HL-60 (cell line): Measurements from ENCODE around the gene GALNT1.

Experiments
- DNase-seq, 2 experiments: peaks; one replicate each; pipeline ENCODE4 v3.0.0-alpha.2; 2010 to 2020; ENCODE audit warnings: low read depth in 1 of 2, low spot score in 1 of 2
- H3K27ac ChIP-seq: fragments of 250-450 bp; sonication (Bioruptor Pico); replicated peaks from 2 replicates; pipeline ENCODE4 v1.5.1; 2020; ENCODE audit warnings: mild to moderate bottlenecking, moderate library complexity
- H3K27me3 ChIP-seq: fragments of 250-450 bp; sonication (Bioruptor Pico); 2 replicates; pipeline ENCODE4 v1.5.1; 2021; ENCODE audit warnings: mild to moderate bottlenecking, moderate library complexity; ENCODE audit not compliant: insufficient read depth, poor library complexity, severe bottlenecking
- H3K4me3 ChIP-seq: replicated peaks from 2 replicates; pipeline ENCODE4 v1.5.1; 2011; ENCODE audit warnings: mild to moderate bottlenecking, control low read depth, low read length; ENCODE audit not compliant: insufficient read depth
- CTCF ChIP-seq: IDR thresholded peaks from one replicate; pipeline ENCODE4 v1.5.1; 2011; ENCODE audit warnings: low read length, control low read depth, inconsistent platforms; ENCODE audit not compliant: insufficient read depth
- GABPA ChIP-seq: IDR thresholded peaks from 2 replicates; pipeline ENCODE4 v1.6.1; 2012; ENCODE audit warnings: low read depth
- POLR2AphosphoS5 ChIP-seq: IDR thresholded peaks from 2 replicates; pipeline ENCODE4 v1.6.1; 2012; ENCODE audit warnings: low read depth
- REST ChIP-seq: IDR thresholded peaks from 2 replicates; pipeline ENCODE4 v1.6.1; 2012; ENCODE audit warnings: low read depth; ENCODE audit not compliant: insufficient replicate concordance
- SPI1 ChIP-seq: IDR thresholded peaks from 2 replicates; pipeline ENCODE4 v1.6.1; 2012; ENCODE audit warnings: low read depth, mild to moderate bottlenecking, borderline replicate concordance

The GALNT1 gene

GRCh38 chr18:35680139-35680551, 98.6 kb downstream of the GALNT1 start:
- no peak for DNase-seq
- no peaks in the 10 kb centered on the region for H3K27me3 ChIP-seq
- H3K4me3 ChIP-seq, result no peak overlapping the region
- TF ChIP-seq CTCF, result no peak
- TF ChIP-seq POLR2AphosphoS5, result no peak
- TF ChIP-seq GABPA, result no peak
- H3K27ac ChIP-seq, result no peak overlapping the region

GRCh38 chr18:35682281-35682867, 100.8 kb downstream of the GALNT1 start:
- TF ChIP-seq CTCF, result no peak
- no peak for TF ChIP-seq POLR2AphosphoS5
- TF ChIP-seq GABPA, result no peak
- TF ChIP-seq REST, result no peak
- no peak for TF ChIP-seq SPI1
- no peaks in the 10 kb centered on the region for H3K27me3 ChIP-seq
- H3K4me3 ChIP-seq, result no peak overlapping the region
- H3K27ac ChIP-seq, result no peak overlapping the region
- DNase-seq, result no peak

GRCh38 chr18:35683021-35683420, 101.5 kb downstream of the GALNT1 start:
- Histone ChIP-seq H3K27me3 (no peaks in the 10 kb centered on the region), H3K4me3 (no peak overlapping the region), H3K27ac (no peak overlapping the region)
- TF ChIP-seq CTCF (no peak), REST (no peak)
- DNase-seq, result no peak

- no peak overlapping the region for H3K4me3 ChIP-seq
- no peak overlapping the region for H3K27ac ChIP-seq
- TF ChIP-seq SPI1, result no peak
- TF ChIP-seq POLR2AphosphoS5, result no peak
- TF ChIP-seq GABPA, result no peak
- TF ChIP-seq REST, result no peak
- TF ChIP-seq CTCF, result no peak
- no peak for DNase-seq
- H3K27me3 ChIP-seq, result no peaks in the 10 kb centered on the region
These were observed 107.2 kb downstream of the GALNT1 start for GRCh38 chr18:35688757-35689156.
